NCI-H526 (cell line): ENCODE results near the gene DCUN1D4.

Experiments used
- DNase-seq, 2 experiments: peaks; one replicate each; lab custom pipeline; 2025; lab: John Stamatoyannopoulos, UW

The DCUN1D4 gene

DNA sequence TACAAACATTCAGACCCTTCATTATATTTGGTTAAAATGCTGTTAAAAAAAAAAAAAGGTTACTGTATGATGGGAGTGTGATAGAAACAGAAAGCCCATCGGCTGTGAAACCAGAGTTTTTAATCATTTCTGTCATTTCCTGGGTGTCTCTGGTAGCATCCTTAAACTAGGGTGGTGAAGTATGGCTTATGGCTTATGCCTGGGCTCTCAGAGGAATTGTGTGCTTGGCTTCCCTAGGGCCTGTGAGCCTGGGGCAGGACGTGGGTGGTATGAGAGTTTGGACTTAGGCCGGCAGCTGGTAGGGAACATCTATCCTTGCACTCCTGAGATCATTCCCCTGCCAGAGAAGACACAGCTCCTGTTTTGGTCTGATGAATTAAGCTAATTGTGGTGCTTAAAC, 52.2 kb downstream of the DCUN1D4 start:
- no peak for DNase-seq

DNA sequence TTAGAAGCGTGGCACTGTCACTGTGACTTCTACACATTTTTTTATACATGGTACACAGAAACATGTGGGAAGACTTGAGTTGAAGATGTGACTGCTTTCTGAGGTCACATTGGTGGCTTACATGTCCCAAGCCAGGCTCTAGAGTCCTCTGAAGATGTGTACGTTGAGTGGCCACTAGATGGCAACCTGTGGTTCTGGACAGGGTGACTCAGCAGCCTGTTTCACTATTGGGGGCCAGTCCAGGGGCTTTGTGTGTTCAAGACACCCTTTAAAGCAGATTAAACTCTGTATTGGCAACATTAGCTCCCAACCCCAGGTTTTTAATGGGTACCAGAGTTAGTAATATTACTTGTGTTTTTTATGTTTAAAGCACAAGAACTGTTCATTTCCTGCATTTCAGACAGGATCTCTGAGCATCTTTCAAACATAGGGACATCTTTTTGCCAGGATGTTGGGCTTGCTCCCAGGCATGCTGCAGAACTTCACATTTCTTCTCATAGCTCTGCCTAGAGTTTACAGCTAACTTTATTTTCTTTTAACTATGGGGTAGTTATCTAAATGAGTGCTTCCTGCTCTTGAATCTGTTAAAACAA, 53.0 kb downstream of the DCUN1D4 start:
- DNase-seq, result peak; percentile 16 to 58

DNA sequence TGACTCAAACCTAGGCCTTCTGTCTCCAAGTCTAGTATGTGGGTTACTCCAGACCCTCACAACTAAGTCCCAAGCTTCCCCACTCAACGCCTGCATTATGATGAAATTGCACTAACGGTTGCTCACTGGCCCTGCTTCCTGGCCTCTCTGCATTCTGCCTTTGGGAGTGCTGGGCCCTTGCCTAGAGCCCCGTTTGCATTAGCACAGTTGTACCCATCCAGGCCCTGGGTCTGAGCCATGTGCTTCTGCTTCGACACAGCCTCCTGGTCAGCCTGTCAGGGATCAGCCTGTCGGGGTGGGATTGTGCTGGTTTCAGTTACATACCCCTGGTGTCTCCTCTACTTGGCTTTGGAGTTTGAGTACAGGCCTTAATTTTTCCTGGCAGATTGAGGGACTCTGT, 58.4 kb downstream of the DCUN1D4 start:
- no peak for DNase-seq

DNA sequence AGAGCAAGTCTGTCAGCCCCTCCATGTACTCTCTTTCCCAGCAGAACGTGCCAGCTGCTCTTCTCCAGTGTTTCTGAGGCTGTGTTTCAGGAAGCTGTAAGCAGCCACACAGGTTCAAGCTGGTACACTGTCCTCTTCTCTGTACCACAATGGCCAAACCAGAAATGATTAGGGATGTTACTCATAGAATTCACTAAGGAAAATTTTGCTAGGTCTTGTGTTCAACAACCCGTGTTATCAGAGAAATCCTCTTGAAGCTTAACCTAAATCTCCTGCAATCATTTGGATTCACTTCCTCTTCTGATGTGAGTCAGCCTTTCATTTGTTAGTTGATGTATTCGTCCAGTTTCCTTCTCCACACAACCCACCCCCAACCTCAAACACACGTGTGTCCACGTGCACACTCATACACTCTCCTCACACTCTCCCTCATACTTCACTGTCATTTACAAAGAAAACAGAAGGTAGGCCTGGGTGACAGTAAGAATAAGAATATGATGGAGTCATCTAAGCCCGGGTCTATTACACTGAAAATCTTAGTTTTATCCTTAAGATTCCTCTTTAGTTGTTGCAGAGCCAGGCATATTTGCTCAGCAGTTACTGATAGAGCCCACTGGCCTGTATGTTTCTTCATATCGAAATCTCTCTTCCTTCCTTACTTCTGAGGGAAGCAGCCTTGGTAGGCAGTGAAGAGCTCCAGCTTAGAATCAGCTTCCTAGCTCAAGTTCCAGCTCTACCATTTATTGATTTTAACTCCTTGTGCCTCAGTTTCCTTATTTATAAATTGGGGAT, 63.4 kb downstream of the DCUN1D4 start:
- DNase-seq, result no peak

DNA sequence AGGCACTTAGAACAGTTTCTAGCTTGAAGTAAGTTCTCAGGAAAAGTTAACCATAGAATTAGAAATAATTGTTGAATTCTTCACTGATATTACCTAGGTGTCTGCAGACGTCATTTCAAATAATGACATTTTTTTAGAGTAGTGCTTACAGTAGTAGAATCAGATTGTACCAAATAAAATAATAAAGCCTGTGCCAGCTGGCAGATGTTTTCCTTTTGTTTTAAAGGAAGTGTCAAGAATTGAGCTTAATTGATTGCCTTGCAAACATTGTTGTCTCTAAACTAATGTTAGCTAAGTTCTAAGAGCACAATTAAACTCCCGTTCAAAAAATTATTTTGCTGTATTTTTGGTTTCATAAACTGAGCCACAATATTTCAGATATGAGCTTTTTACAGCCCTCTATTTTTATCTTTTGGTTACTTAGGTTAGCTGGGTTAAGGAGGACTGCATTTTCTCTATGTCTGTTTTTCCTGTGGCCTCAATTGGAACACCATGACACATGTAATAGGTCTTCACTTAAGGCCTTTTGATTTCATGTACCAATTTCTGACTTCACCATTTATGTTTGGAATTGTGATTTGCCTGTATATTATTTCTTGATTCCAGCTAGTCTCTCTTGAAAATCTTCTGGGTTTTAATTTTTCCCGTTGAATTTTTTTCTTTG, 64.2 kb downstream of the DCUN1D4 start:
- DNase-seq, result no peak

DNA sequence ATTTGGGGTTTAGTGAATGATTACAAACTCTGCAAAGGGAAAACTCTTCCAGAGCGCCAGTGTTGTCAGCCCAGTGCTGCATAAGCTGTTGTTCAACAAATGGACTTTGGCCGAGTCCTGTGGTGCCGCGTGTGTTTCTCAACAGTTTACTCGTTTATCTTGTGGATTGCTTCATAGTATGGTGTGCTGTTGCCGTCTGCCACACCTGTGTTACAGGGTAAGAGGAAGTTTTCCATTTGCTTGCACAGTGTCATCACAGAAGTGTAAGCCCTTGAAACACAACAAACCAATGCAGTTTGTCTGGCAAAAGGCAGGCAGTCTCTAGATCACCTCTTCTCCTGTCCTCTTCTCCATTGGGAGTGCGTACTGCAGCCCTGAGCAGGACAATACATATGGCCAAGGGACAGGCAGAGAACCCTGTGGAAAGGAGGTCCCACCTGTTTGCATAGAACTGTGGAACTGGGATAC, 66.3 kb downstream of the DCUN1D4 start:
- no peak for DNase-seq

DNA sequence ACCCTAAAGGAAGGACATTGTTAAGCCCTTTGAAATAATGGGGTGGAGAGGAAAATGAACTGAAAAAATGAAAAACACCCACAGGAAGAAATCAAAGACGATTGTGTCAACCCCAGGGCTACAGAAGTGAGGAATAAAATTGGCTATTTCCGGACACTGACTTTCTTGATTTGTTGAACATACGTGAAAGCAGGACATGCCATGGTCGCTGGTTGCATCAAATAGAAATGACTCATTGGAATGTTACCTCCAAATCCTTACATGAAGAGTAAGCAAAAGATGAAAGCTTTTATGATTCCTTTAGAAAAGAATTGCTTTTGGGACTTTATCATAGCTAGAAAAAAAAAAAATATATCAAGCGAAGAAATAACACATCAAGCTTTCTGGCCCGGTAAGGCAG, 75.3 kb downstream of the DCUN1D4 start:
- DNase-seq, result no peak

DNA sequence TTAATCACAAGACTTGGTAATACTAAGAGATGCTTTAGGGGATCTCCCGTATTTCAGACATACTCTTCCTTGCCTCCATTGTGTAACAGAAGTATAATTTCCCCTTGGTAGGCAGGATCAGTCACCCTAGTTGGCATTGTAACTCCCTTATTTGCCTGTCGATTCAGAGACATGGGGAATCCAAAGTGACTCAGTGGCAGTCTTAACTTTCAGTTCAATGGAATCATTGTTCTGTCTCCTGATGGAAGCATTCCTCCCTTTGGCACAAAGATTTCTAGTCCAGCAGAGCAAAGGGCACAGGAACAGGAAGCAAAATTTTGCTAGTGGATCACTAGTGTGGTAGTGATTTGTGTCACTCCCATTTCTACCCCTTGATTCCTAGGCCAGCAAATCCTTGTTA, 80.4 kb downstream of the DCUN1D4 start:
- DNase-seq, result no peak

DNA sequence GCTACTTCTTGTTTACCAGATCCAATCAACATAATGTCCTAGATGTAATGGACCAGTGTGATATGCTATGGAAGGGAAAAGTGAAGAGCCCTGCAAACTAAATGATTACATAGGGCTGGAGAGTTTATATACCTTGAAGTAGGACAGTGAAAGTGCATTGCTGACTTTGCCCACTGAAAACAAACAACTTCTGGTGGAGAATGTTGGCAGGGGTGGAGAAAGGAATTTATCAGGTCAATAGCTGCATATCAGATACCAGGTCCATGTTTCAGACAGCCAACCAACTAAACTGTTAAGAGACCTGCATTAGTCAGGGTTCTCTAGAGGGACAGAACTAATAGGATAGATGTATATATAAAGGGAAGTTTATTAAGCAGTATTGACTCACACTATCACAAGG, 82.4 kb downstream of the DCUN1D4 start:
- DNase-seq, result no peak

DNA sequence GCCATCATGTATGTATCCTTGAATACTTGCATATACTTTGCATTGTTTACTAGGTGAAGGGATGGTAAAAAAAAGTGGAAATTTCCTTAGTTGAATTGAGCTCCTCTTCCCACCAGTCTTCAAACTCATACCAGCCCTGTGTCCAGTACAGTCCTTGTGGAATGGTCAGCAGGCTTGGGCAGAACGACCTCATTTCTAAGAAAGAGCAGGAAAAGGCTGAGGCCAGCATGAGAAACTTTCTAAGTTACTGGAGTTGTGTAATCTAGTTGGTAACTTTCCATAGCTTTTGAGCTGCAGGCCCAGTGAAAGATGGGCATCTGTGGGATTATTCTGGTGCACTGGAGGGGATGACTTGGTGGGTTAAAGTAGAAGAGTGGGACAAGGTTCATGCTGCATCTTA, 87.6 kb downstream of the DCUN1D4 start:
- no peak for DNase-seq

DNA sequence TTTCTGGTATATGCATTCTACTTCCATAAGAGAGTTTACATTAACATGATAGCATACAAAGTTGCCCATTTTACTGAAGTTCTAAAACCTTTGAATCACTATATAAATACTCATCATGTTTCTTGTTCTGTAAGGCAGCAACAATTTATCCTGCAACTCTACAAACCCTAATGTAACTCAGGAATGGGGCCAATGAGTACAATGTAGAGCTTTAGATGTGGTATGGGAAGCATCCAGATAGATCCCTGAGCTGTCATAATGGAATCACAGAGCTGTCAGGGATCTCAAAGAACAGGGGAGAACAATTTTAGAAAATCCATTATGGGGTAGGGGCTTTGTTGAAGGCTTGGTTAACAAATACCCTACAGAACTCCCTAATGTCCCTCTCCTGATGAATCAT, 88.5 kb downstream of the DCUN1D4 start:
- no peak for DNase-seq

DNA sequence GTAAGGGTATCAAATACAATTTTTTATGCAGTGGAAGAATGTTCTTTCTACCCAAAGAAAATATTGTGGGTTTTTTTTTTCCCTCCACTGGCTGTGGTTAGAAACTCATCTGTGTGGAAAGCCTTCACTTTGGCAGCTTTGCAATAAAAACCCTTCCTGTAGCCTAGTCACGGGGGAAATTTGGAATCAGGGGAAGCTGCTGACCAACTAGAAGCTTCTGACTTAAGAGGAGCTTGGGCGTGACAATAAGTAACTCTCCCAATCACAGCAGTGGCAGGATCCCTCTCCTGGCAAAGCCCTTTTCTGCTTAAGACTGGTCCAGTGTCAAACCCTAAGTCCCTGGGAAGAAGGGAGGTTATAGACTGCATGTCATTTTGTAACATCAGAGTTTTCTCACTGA, 89.3 kb downstream of the DCUN1D4 start:
- DNase-seq, result no peak

DNA sequence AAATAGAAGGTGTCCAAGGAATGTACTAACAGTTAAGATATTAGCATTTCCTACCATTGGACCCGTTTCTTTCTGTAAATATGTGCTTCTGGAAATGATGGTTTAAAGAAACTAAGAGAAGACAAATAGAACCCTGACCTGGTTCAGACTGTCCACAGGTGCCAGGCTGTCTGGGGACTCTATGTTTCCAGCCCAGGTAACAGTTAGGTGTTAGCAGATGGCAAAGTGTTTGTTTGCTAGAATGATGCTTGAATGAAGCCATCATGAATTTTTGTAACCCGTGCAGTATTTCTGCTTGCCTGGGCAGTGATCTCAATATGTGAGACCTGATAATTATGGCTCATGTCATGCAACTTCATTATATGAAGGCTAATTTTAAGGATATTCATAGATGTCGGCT, 89.7 kb downstream of the DCUN1D4 start:
- DNase-seq, result no peak

DNA sequence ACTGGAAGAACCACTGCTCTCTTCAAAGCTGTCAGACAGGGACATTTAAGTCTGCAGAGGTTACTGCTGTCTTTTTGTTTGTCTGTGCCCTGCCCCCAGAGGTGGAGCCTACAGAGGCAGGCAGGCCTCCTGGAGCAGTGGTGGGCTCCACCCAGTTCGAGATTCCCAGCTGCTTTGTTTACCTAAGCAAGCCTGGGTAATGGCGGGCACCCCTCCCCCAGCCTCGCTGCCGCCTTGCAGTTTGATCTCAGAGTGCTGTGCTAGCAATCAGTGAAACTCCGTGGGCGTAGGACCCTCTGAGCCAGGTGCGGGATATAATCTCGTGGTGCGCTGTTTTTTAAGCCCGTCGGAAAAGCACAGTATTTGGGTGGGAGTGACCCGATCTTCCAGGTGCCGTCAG, 97.5 kb downstream of the DCUN1D4 start:
- peak in 1 of 2 experiments; percentile 2 for DNase-seq

DNA sequence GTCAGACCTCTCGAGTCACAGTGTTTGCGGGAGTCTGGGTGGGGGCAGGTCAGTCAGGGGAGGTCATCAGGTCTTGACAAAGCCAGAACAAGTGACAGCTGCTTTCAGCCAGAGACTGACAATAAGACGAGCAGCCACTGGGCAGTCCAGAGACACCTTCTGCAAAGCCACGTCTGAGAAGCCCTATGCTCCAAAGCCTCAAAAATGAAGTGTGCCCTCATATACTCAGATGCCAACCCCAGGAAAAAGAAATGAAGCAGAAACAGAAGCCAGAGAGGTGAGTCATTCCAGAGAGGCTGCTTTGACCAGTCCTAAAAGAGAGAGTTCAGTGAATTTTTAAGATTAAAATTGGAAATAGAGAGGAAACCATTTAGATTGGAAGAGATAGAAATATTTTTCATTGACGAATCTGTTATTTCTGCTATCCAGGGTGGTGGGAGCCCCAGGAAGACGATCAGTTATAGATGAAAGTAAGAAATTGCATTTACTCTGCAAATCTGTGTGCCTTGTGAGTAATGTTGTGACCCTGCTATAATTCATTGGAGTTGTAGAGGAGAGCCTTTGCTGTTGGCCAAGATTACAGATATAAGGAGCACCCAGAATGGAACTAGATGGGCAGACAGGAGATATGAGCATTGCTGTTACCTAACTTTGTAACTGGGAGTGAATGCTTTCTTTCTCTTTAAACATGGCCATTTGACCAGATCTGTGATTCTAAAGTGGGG, 99.3 kb downstream of the DCUN1D4 start:
- no peak for DNase-seq

DNA sequence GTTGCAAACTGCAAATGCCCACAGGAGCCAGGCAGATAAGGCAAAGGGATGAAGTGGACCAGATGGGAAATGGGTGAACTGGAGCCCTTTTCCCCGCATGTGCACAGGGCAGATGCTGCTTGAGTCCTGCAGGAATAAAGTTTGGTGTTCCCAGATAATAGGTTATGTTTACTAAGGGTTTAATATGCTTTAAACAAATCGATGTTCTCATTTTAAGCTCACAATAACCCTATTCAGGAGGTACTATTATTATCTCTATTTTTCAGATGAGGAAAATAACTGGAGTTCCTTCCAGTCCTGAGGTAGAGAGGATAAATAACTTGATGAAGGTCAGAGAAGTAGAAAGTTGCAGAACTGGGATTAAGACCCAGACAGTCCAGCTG, 99.9 kb downstream of the DCUN1D4 start:
- no peak for DNase-seq

DNA sequence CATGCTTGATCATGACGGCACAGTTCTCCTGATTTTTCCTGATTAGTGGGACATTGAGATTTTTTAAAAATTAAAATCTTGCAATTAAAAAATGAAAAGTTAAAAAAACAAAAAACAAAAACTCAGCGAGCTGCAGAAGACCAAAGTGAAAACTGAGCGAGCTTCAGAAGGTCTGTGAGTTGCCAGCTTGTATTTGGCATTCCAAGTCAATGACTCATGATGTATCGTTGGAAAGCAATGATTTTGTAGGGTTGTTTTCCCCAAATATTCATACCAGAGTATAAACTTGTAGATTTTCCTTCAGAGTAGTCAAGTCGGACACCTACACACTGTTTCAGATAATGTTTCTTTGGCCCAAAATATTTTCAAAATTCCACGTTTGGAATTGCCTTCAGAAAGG, 100.3 kb downstream of the DCUN1D4 start:
- no peak for DNase-seq

DNA sequence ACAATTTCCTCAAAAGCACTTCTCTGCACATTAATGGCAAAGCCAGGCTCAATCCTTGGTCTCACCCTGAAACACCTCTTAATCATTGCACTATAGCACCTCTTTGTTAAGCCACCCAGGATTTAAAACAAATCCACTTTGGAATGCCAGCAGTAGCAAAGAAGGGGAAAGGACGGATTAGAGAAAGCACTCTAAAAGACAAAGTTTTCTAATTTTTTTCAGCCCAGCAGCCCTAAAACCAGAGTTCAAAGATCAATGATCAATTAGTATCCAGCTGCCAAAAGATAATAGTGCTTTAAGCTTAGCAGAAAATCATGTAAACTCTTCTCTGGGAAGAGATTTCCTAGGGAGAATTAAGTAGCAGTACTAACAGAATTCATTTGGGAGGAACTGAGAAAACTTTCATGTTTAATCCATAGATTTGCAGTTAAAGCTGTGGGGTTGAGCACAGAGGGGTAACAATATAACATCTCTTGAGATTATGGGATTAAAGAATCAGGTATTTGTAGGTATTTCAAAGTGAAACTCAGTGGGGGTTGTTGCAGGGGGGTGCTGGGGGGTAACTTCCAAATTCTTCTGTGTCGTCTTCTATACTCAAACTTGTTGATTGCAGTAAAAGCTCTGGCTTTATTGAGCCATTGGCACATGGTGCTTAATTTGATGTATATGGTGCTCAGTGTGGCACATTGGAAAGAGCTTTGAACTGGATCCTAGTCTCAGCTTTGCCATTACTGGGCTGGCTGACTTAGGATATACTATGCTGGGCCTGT, 115.4 kb downstream of the DCUN1D4 start:
- DNase-seq, result no peak

DNA sequence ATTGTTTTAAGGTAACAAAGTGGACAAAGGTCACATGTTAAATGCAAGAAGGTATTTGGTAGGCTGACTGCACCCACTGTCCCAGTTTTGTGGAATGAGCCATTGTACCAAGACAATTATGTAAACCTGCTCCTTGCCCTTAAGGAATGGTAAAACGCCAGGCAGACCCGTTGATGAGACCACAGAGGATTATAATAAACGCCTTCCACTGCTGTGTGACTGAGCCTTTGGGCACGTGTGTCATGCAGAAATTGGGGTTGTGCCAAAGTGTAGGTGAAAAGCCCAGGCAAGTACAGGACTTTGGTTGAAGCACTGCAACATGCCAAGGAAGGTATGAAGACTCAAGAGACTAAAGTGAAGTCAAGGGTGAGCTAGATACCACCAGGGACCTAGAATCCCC, 117.5 kb downstream of the DCUN1D4 start:
- DNase-seq, result no peak

DNA sequence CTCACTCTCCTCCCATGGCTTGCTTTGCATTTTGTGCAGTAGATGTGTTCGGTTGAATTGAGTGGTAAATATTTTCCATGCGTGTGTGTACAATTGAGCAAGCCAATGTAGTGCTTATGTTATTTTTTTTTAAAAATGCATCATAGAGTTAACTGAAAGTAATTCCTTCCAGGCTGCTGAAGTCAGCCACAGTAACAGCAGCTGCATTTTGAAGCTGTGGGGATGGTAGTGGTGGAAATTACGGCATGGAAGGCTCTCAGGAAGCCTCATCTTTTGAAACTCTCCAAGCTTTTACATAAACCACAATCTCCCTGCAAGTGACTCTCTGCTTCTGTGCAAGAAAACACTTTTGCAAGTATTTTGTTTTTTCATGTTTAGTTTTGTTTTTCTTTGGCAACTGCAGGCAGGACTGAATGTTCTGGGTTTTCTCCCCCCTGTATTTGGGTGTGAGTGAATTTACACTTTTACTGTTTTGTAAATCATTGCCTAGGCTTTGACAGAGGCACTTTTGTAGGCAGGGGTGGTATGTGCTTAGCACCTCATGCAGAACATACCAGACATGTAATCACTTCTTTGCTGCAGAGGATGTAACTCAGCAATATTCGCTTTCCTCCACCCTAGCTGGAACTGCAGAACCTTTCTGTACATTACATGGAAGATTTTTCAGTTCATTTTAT, 121.0 kb downstream of the DCUN1D4 start:
- DNase-seq, result no peak

DNA sequence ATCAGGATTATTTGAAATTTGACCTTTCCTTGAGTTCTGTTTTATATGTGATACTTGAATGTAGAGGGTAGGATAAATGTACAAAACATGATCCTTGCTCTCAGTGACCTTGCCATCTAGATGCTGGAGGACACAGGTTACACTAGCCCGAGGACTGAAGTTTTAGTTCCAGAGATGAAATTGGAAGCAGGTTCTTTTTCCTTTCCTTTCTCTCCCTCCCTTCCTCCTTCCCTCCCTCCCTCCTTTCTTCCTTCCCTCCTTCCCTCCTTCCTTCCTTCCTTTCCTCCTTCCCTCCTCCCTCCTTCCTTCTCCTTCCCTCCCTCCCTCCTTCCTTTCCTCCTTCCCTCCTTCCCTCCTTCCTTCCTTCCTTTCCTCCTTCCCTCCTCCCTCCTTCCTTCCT, 122.9 kb downstream of the DCUN1D4 start:
- no peak for DNase-seq
